HG02642 (cell line): ENCODE results near the gene SMIM29.
A peak's percentile ranks its signal among the peaks of the same experiment; 100 is the strongest.

Experiments used
- ATAC-seq: cut with Tn5 transposase; IDR thresholded peaks from one replicate; pipeline ENCODE4 v1.9.1; 2021; ENCODE audit warnings: mild to moderate bottlenecking; ENCODE audit not compliant: unreplicated experiment, poor library complexity

The SMIM29 gene

GRCh38 chr6:34230653-34231371 lies 18.0 kb downstream of the SMIM29 start:
- ATAC-seq: no peak

GRCh38 chr6:34229877-34230276 lies 18.9 kb downstream of the SMIM29 start:
- ATAC-seq: no peak

GRCh38 chr6:34227761-34228421 lies 20.9 kb downstream of the SMIM29 start:
- ATAC-seq: no peak

GRCh38 chr6:34226731-34227586 lies 21.8 kb downstream of the SMIM29 start:
- no peak for ATAC-seq

GRCh38 chr6:34226066-34226465 lies 22.7 kb downstream of the SMIM29 start:
- ATAC-seq: no peak

- ATAC-seq: no peak
Observed at GRCh38 chr6:34225551-34225950, 23.3 kb downstream of the SMIM29 start.

- peak; percentile 91 for ATAC-seq
Observed at GRCh38 chr6:34223956-34224940, 24.6 kb downstream of the SMIM29 start.

- no peak for ATAC-seq
Observed at GRCh38 chr6:34223381-34223955, 25.3 kb downstream of the SMIM29 start.

GRCh38 chr6:34218691-34219090 lies 30.1 kb downstream of the SMIM29 start:
- no peak for ATAC-seq

- ATAC-seq: no peak
Observed at GRCh38 chr6:34213772-34214171, 35.0 kb downstream of the SMIM29 start.

- no peak for ATAC-seq
Observed at GRCh38 chr6:34207695-34208443, 40.9 kb downstream of the SMIM29 start.

- no peak for ATAC-seq
Observed at GRCh38 chr6:34206726-34207125, 42.1 kb downstream of the SMIM29 start.

- ATAC-seq: no peak
Observed at GRCh38 chr6:34205916-34206315, 42.9 kb downstream of the SMIM29 start.

GRCh38 chr6:34205466-34205865 lies 43.3 kb downstream of the SMIM29 start:
- ATAC-seq: no peak

- ATAC-seq: no peak
Observed at GRCh38 chr6:34204693-34205092, 44.1 kb downstream of the SMIM29 start.

- no peak for ATAC-seq
Observed at GRCh38 chr6:34202329-34203201, 46.2 kb downstream of the SMIM29 start.

- no peak for ATAC-seq
Observed at GRCh38 chr6:34201455-34202107, 47.2 kb downstream of the SMIM29 start.
